H1 (cell line): ENCODE measurements around the gene FHL5. TPM values are rescaled to one million over a fixed set of nuclear protein-coding genes. Genes with fewer than 3 reads are reported as not detected.

Experiments
- CTCF ChIA-PET: fragments of 300-600 bp; sonication (Branson Sonifier 250); formaldehyde crosslinking; loops from one replicate; lab custom pipeline; 2021; ENCODE audit not compliant: partially characterized antibody; lab: Charles Lee
- POLR2A ChIA-PET: fragments of 300-600 bp; sonication (Branson Sonifier 250); formaldehyde crosslinking; loops from one replicate; lab custom pipeline; 2021; ENCODE audit warnings: inconsistent platforms; ENCODE audit not compliant: partially characterized antibody; lab: Charles Lee
- DNase-seq, 2 experiments: peaks; one replicate each; pipeline versions ENCODE4 v3.0.0 to v3.0.0-alpha.2; 2010 to 2022; ENCODE audit warnings: low spot score in 2 of 2, low read depth in 1 of 2, mixed read lengths in 1 of 2
- FAIRE-seq: peaks from 2 replicates; lab custom pipeline; 2011; peaks lifted over from hg19 to GRCh38; lab: Jason Lieb, UNC
- H2AFZ ChIP-seq: 2 replicates; pipeline ENCODE4 v1.8.1; 2012; ENCODE audit warnings: low read length, inconsistent platforms
- H2AK5ac ChIP-seq: 2 replicates; pipeline ENCODE4 v1.6.1; 2013; ENCODE audit warnings: low read depth, low read length
- H2BK120ac ChIP-seq: replicated peaks from 2 replicates; pipeline ENCODE3; 2013; ENCODE audit warnings: low read depth, low read length, inconsistent platforms
- H2BK12ac ChIP-seq: 2 replicates; pipeline ENCODE4 v1.6.1; 2013; ENCODE audit warnings: low read depth, low read length
- H2BK15ac ChIP-seq: 2 replicates; pipeline ENCODE4 v1.6.1; 2013; ENCODE audit warnings: low read length
- H2BK20ac ChIP-seq: 2 replicates; pipeline ENCODE4 v1.6.1; 2013; ENCODE audit warnings: low read length
- H2BK5ac ChIP-seq: 2 replicates; pipeline ENCODE4 v1.6.1; 2013; ENCODE audit warnings: low read depth, low read length
- H3K14ac ChIP-seq: 2 replicates; pipeline ENCODE4 v1.6.1; 2013; ENCODE audit warnings: inconsistent platforms; ENCODE audit not compliant: insufficient read length
- H3K18ac ChIP-seq: 2 replicates; pipeline ENCODE4 v1.6.1; 2013; ENCODE audit warnings: low read length; ENCODE audit errors: extremely low read depth
- H3K23ac ChIP-seq: 2 replicates; pipeline ENCODE4 v1.6.1; 2013; ENCODE audit warnings: inconsistent platforms; ENCODE audit not compliant: insufficient read length
- H3K23me2 ChIP-seq: 2 replicates; pipeline ENCODE4 v1.6.1; 2013; ENCODE audit warnings: low read depth, low read length
- H3K27ac ChIP-seq: 2 replicates; pipeline ENCODE4 v1.6.1; 2011; ENCODE audit warnings: low read depth, low read length, inconsistent platforms
- H3K27me3 ChIP-seq, 4 experiments: replicated peaks in 1 of 4; 1 replicate in 1 of 4; 2 replicates in 3 of 4; pipeline versions ENCODE4 v1.6.1 to v1.8.1; 2011 to 2013; ENCODE audit warnings: low read length in 3 of 4, mild to moderate bottlenecking in 3 of 4, inconsistent platforms in 2 of 4, mixed read lengths in 2 of 4, moderate library complexity in 1 of 4; ENCODE audit not compliant: control insufficient read depth in 3 of 4, insufficient read depth in 3 of 4; ENCODE audit errors: extremely low read depth in 1 of 4
- H3K36me3 ChIP-seq, 4 experiments: 2 replicates each; pipeline versions ENCODE4 v1.6.1 to v1.8.1; 2011 to 2013; ENCODE audit warnings: mild to moderate bottlenecking in 4 of 4, low read length in 3 of 4, moderate library complexity in 2 of 4, control low read depth in 1 of 4, inconsistent platforms in 1 of 4; ENCODE audit not compliant: insufficient read depth in 4 of 4, control insufficient read depth in 2 of 4
- H3K4ac ChIP-seq: replicated peaks from 2 replicates; pipeline ENCODE3; 2013; ENCODE audit warnings: low read length, low read depth, mixed read lengths, inconsistent platforms; ENCODE audit not compliant: insufficient read length
- H3K4me1 ChIP-seq, 4 experiments: replicated peaks in 1 of 4; 1 replicate in 1 of 4; 2 replicates in 3 of 4; pipeline versions ENCODE4 v1.6.1 to v1.8.1; 2011 to 2013; ENCODE audit warnings: low read length in 3 of 4, inconsistent platforms in 2 of 4, mixed read lengths in 1 of 4; ENCODE audit not compliant: insufficient read depth in 4 of 4, control insufficient read depth in 3 of 4
- H3K4me2 ChIP-seq, 2 experiments: 2 replicates each; pipeline versions ENCODE4 v1.6.1 to v1.8.1; 2011 to 2013; ENCODE audit warnings: low read depth in 2 of 2, low read length in 2 of 2, control low read depth in 1 of 2, inconsistent platforms in 1 of 2, mild to moderate bottlenecking in 1 of 2; ENCODE audit not compliant: insufficient read depth in 1 of 2
- H3K4me3 ChIP-seq, 4 experiments: fragments of 200-600, 300-600 bp in 1 of 4; sonication (generic), shearing (Covaris generic), sonication (Bioruptor Twin) in 1 of 4; 2 replicates each; pipeline versions ENCODE4 v1.5.1 to v1.8.1; 2011 to 2016; ENCODE audit warnings: low read length in 4 of 4, low read depth in 3 of 4, control low read depth in 2 of 4, inconsistent platforms in 2 of 4, mild to moderate bottlenecking in 2 of 4, mixed read lengths in 1 of 4, moderate library complexity in 1 of 4; ENCODE audit not compliant: insufficient read depth in 2 of 4; ENCODE audit errors: extremely low read depth in 1 of 4
- H3K56ac ChIP-seq: replicated peaks from 2 replicates; pipeline ENCODE3; 2013; ENCODE audit warnings: low read depth, mild to moderate bottlenecking, mixed read lengths, low read length, inconsistent platforms; ENCODE audit not compliant: insufficient read length
- H3K79me1 ChIP-seq: 2 replicates; pipeline ENCODE4 v1.6.1; 2013; ENCODE audit warnings: low read depth, low read length, control low read depth
- H3K79me2 ChIP-seq, 2 experiments: 2 replicates each; pipeline versions ENCODE4 v1.6.1 to v1.8.1; 2012 to 2013; ENCODE audit warnings: low read length in 2 of 2, mild to moderate bottlenecking in 2 of 2, inconsistent platforms in 1 of 2; ENCODE audit not compliant: insufficient read depth in 2 of 2, control insufficient read depth in 1 of 2
- H3K9ac ChIP-seq, 4 experiments: replicated peaks in 1 of 4; 1 replicate in 1 of 4; 2 replicates in 3 of 4; pipeline versions ENCODE4 v1.6.1 to v1.8.1; 2011 to 2013; ENCODE audit warnings: low read depth in 3 of 4, low read length in 3 of 4, control low read depth in 2 of 4, mild to moderate bottlenecking in 2 of 4, moderate library complexity in 2 of 4, inconsistent platforms in 1 of 4; ENCODE audit errors: extremely low read depth in 1 of 4
- H3K9me3 ChIP-seq, 2 experiments: 2 replicates each; pipeline versions ENCODE4 v1.6.1 to v1.8.1; 2012 to 2013; ENCODE audit warnings: mild to moderate bottlenecking in 2 of 2, moderate library complexity in 2 of 2, control low read depth in 1 of 2, inconsistent platforms in 1 of 2, low read depth in 1 of 2, low read length in 1 of 2, mixed read lengths in 1 of 2; ENCODE audit not compliant: insufficient read depth in 2 of 2
- H4K20me1 ChIP-seq, 2 experiments: replicated peaks in 1 of 2; 2 replicates each; pipeline versions ENCODE3 to v1.8.1; 2011 to 2013; ENCODE audit warnings: inconsistent platforms in 2 of 2, low read length in 2 of 2, mild to moderate bottlenecking in 1 of 2; ENCODE audit not compliant: insufficient read depth in 2 of 2, control insufficient read depth in 1 of 2
- H4K5ac ChIP-seq: 2 replicates; pipeline ENCODE4 v1.6.1; 2013; ENCODE audit warnings: low read length, low read depth, mixed read lengths, inconsistent platforms; ENCODE audit not compliant: insufficient read length
- H4K8ac ChIP-seq: 2 replicates; pipeline ENCODE4 v1.8.0; 2013; ENCODE audit warnings: mild to moderate bottlenecking, moderate library complexity, low read length, inconsistent platforms; ENCODE audit not compliant: insufficient read depth; ENCODE audit errors: extremely low read depth
- H4K91ac ChIP-seq: replicated peaks from 2 replicates; pipeline ENCODE3; 2013; ENCODE audit warnings: low read length, mixed read lengths, inconsistent platforms; ENCODE audit not compliant: insufficient read length
- GTF2F1 ChIP-seq: IDR thresholded peaks from 2 replicates; pipeline ENCODE4 v1.6.1; 2012; ENCODE audit warnings: low read depth, low read length, improper control_type of control experiment, borderline replicate concordance
- TAF1 ChIP-seq: IDR thresholded peaks from 2 replicates; pipeline ENCODE4 v1.6.1; 2011; ENCODE audit warnings: mild to moderate bottlenecking, low read depth, low read length
- TEAD4 ChIP-seq: IDR thresholded peaks from 2 replicates; pipeline ENCODE4 v1.6.1; 2012; ENCODE audit warnings: low read depth, low read length, inconsistent platforms, mixed read lengths
- WGBS, 2 experiments: shearing (Covaris generic) in 1 of 2; methylation state at CpG; one replicate each; pipeline versions ENCODE4 v1.1.6 to v1.1.7; 2013 to 2015; ENCODE audit warnings: low lambda C conversion rate in 2 of 2, mixed read lengths in 2 of 2, inconsistent platforms in 1 of 2, low coverage in 1 of 2, missing lambda C conversion rate in 1 of 2; ENCODE audit not compliant: insufficient replicate concordance in 2 of 2, insufficient coverage in 1 of 2, insufficient read length in 1 of 2; ENCODE audit errors: extremely low coverage in 1 of 2, missing lambda C conversion rate in 1 of 2; 5-methylcytosine and 5-hydroxymethylcytosine counted together
- polyA plus RNA-seq, 7 experiments: library from polyadenylated mRNA; depleted of rRNA in 3 of 7; stranded (reverse) in 5 of 7; unstranded in 2 of 7; fragments of >200 nt in 5 of 7; fragments of 200-250 nt in 2 of 7; gene quantifications; 1 replicate in 5 of 7; 2 replicates in 1 of 7; 4 replicates in 1 of 7; pipeline versions ENCODE4 v1.2.1 to v1.2.3, GENCODE V29; 2011 to 2013; ENCODE audit warnings: missing spikeins in 2 of 7, mixed read lengths in 2 of 7
- total RNA-seq: library from RNA; stranded (reverse); fragmentation: NEBNext Ultra II Directional; extraction: Animal tissue kit (Norgen Biotek cat#: 25700); gene quantifications from 2 replicates; pipeline ENCODE4 v1.2.1, GENCODE V29; 2021

Gene FHL5
- total and polyA plus RNA-seq, 2 of the 8 experiments (the other 6 are each of a cell fraction or from before 2014, with no cell fraction given) = not detected

DNA sequence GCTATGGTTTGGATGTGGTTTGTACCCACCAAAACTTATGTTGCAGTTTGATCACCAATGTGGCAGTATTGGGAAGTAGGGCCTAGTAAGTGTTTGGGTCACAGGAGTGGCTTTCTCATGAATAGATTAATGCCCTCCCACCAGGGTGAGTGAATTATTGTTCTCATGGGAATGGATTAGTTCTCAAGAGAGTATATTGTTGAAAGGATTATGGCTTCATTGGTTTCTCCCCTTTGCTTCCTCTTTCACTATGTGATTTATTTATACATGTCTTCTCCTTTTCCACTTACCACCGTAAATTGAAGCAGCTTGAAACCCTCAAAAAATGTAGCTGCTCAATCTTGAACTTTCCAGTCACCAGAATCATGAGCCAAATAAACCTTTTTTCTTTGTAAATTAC, 30.5 kb upstream of the FHL5 start:
- Histone ChIP-seq H3K27me3 (no peaks in the 10 kb centered on the region), H3K4ac (no peak overlapping the region), H3K23ac (no peak overlapping the region), H3K36me3 (peaks cover 0 to 39% (median 5%) of the 10 kb centered on the region in 4 experiments; a peak in 4 of 8 replicates), H3K4me3 (no peak overlapping the region), H3K27ac (no peak overlapping the region), H3K9me3 (peaks cover 0 to 2% of the 10 kb centered on the region in 2 experiments; a peak in 1 of 4 replicates), H3K9ac (no peak overlapping the region), H3K79me2 (no peaks in the 10 kb centered on the region), H2BK15ac (no peak overlapping the region), H2BK5ac (no peak overlapping the region), H2BK20ac (no peak overlapping the region), H3K4me2 (no peak overlapping the region), H2AK5ac (no peak overlapping the region), H4K20me1 (no peaks in the 10 kb centered on the region), H4K5ac (no peak overlapping the region), H3K18ac (no peak overlapping the region), H3K79me1 (no peaks in the 10 kb centered on the region), H3K23me2 (no peaks in the 10 kb centered on the region), H3K4me1 (no peaks in the 10 kb centered on the region), H2BK12ac (no peak overlapping the region), H4K91ac (no peak overlapping the region), H3K56ac (no peak overlapping the region), H2AFZ (no peak overlapping the region), H2BK120ac (no peak overlapping the region), H4K8ac (no peak overlapping the region), H3K14ac (no peak overlapping the region)
- WGBS, 2 experiments = 83% methylated on average over 1 of the region's 1 CpG; no CpG with 5 or more reads in 1 of the 2 experiments
- DNase-seq (no peak), FAIRE-seq (no peak)
- TF ChIP-seq TAF1 = no peak
- TF ChIP-seq GTF2F1 = no peak
- TF ChIP-seq TEAD4 = no peak
- POLR2A ChIA-PET = no interaction called here
- CTCF ChIA-PET = no interaction called here
